ENCODE data around the gene LHFPL2. TPM values are rescaled to one million over a fixed set of nuclear protein-coding genes. Genes with fewer than 3 reads are reported as not detected.
A peak's percentile ranks its signal among the peaks of the same experiment; 100 is the strongest.

Gene LHFPL2
- total RNA-seq, 1 donor from 2014 or later = 33.1 TPM

GRCh38 chr5:78592735-78593386, 55.7 kb downstream of the LHFPL2 start:
- Histone ChIP-seq H3K27me3 (ENCODE audit: control insufficient read depth, insufficient read depth, low read length) (no peaks in the 10 kb centered on the region), H3K36me3 (ENCODE audit: control insufficient read depth, insufficient read depth, low read length) (no peaks in the 10 kb centered on the region), H3K4me3 (ENCODE audit: low read depth, low read length) (no peak overlapping the region)
- no peak for TF ChIP-seq CTCF (IDR thresholded peaks at IDR 0.05; ENCODE audit: insufficient read depth, low read length, poor library complexity, severe bottlenecking)
- no peak for DNase-seq (ENCODE audit: low read depth)

GRCh38 chr5:78591972-78592700, 56.4 kb downstream of the LHFPL2 start:
- no peaks in the 10 kb centered on the region for H3K27me3 ChIP-seq (ENCODE audit: control insufficient read depth, insufficient read depth, low read length)
- TF ChIP-seq CTCF (IDR thresholded peaks at IDR 0.05; ENCODE audit: insufficient read depth, low read length, poor library complexity, severe bottlenecking) = no peak
- H3K36me3 ChIP-seq (ENCODE audit: control insufficient read depth, insufficient read depth, low read length) = no peaks in the 10 kb centered on the region
- no peak for DNase-seq (ENCODE audit: low read depth)
- H3K4me3 ChIP-seq (ENCODE audit: low read depth, low read length) = no peak overlapping the region

- Histone ChIP-seq H3K4me3 (ENCODE audit: low read depth, low read length) (no peak overlapping the region), H3K36me3 (ENCODE audit: control insufficient read depth, insufficient read depth, low read length) (no peaks in the 10 kb centered on the region), H3K27me3 (ENCODE audit: control insufficient read depth, insufficient read depth, low read length) (no peaks in the 10 kb centered on the region)
- DNase-seq (ENCODE audit: low read depth) = peak; percentile 31
- TF ChIP-seq CTCF (IDR thresholded peaks at IDR 0.05; ENCODE audit: insufficient read depth, low read length, poor library complexity, severe bottlenecking) = no peak
These were observed 57.4 kb downstream of the LHFPL2 start for GRCh38 chr5:78591138-78591612.

GRCh38 chr5:78589923-78590322, 58.6 kb downstream of the LHFPL2 start:
- Histone ChIP-seq H3K36me3 (ENCODE audit: control insufficient read depth, insufficient read depth, low read length) (no peaks in the 10 kb centered on the region), H3K27me3 (ENCODE audit: control insufficient read depth, insufficient read depth, low read length) (no peaks in the 10 kb centered on the region), H3K4me3 (ENCODE audit: low read depth, low read length) (no peak overlapping the region)
- TF ChIP-seq CTCF (IDR thresholded peaks at IDR 0.05; ENCODE audit: insufficient read depth, low read length, poor library complexity, severe bottlenecking) = no peak
- DNase-seq (ENCODE audit: low read depth) = no peak

GRCh38 chr5:78588507-78588906, 60.1 kb downstream of the LHFPL2 start:
- Histone ChIP-seq H3K4me3 (ENCODE audit: low read depth, low read length) (no peak overlapping the region), H3K36me3 (ENCODE audit: control insufficient read depth, insufficient read depth, low read length) (no peaks in the 10 kb centered on the region), H3K27me3 (ENCODE audit: control insufficient read depth, insufficient read depth, low read length) (no peaks in the 10 kb centered on the region)
- TF ChIP-seq CTCF (IDR thresholded peaks at IDR 0.05; ENCODE audit: insufficient read depth, low read length, poor library complexity, severe bottlenecking) = no peak
- no peak for DNase-seq (ENCODE audit: low read depth)
